HepG2 (cell line): ENCODE data around the gene TMEM170B. TPM values are rescaled to one million over a fixed set of nuclear protein-coding genes. Genes with fewer than 3 reads are reported as not detected.

Experiments used
- ATAC-seq: fragments of 200-7000 bp; cut with Tn5 transposase; 3 replicates; pipeline ENCODE4 v1.9.1; 2020; ENCODE audit warnings: mild to moderate bottlenecking, moderate library complexity
- BruUV-seq: library from RNA; stranded (reverse); fragments of 400-500 nt; replicated peaks from 2 replicates; lab custom pipeline; 2021; lab: Mats Ljungman, UMichigan
- CTCF ChIA-PET: fragments of 300-600 bp; formaldehyde crosslinking; extraction: SDS; loops from one replicate; lab custom pipeline; 2021; ENCODE audit warnings: low total read pairs, inconsistent platforms, low intra/inter-chr PET ratio; lab: Yijun Ruan, JAX
- POLR2A ChIA-PET: fragments of 350-600 bp; sonication (Branson Sonifier 250); formaldehyde crosslinking; loops from one replicate; lab custom pipeline; 2020; ENCODE audit warnings: antibody characterized with exemption, inconsistent platforms; lab: Yijun Ruan, JAX
- DNase-seq: peaks from one replicate; pipeline ENCODE4 v3.0.0-alpha.2; 2015; ENCODE audit warnings: low spot score
- FAIRE-seq: peaks from 3 replicates; lab custom pipeline; 2011; peaks lifted over from hg19 to GRCh38; lab: Jason Lieb, UNC
- H2AFZ ChIP-seq: one replicate; pipeline ENCODE4 v1.6.1; 2011; ENCODE audit warnings: low read length, inconsistent platforms
- H3K27ac ChIP-seq: fragments of 300-600 bp; 3 replicates; pipeline ENCODE4 v1.8.0; 2011; ENCODE audit warnings: mixed run types, mild to moderate bottlenecking, mixed read lengths, low read length, inconsistent platforms; ENCODE audit not compliant: insufficient read depth; ENCODE audit errors: extremely low read length
- H3K27me3 ChIP-seq, 2 experiments: fragments of 200-600 bp in 1 of 2; 2 replicates in 1 of 2; 3 replicates in 1 of 2; pipeline versions ENCODE4 v1.6.0 to v1.8.0; 2011; ENCODE audit warnings: low read length in 2 of 2, mild to moderate bottlenecking in 2 of 2, moderate library complexity in 2 of 2, inconsistent platforms in 1 of 2; ENCODE audit not compliant: insufficient read depth in 2 of 2, control insufficient read depth in 1 of 2
- H3K36me3 ChIP-seq, 2 experiments: fragments of 200-600 bp in 1 of 2; replicated peaks in 1 of 2; 2 replicates in 1 of 2; 3 replicates in 1 of 2; pipeline versions ENCODE4 v1.5.1 to v1.8.0; 2011; ENCODE audit warnings: low read length in 2 of 2, inconsistent platforms in 1 of 2; ENCODE audit not compliant: insufficient read depth in 2 of 2, control insufficient read depth in 1 of 2
- H3K4me1 ChIP-seq: 2 replicates; pipeline ENCODE4 v1.5.1; 2012; ENCODE audit warnings: low read length, inconsistent platforms; ENCODE audit not compliant: insufficient read depth
- H3K4me2 ChIP-seq: 2 replicates; pipeline ENCODE4 v1.6.0; 2011; ENCODE audit warnings: low read depth, low read length, inconsistent platforms
- H3K4me3 ChIP-seq, 3 experiments: fragments of 200-600 bp in 1 of 3; sonication (generic), shearing (Covaris generic) in 1 of 3; replicated peaks in 1 of 3; 2 replicates each; pipeline ENCODE4 v1.5.1; 2011 to 2016; ENCODE audit warnings: low read length in 3 of 3, inconsistent platforms in 2 of 3, low read depth in 2 of 3, mild to moderate bottlenecking in 2 of 3, control low read depth in 1 of 3, mixed read lengths in 1 of 3; ENCODE audit not compliant: insufficient read depth in 1 of 3
- H3K79me2 ChIP-seq: one replicate; pipeline ENCODE4 v1.6.1; 2011; ENCODE audit warnings: low read length, inconsistent platforms; ENCODE audit not compliant: insufficient read depth
- H3K9ac ChIP-seq: 2 replicates; pipeline ENCODE4 v1.6.0; 2011; ENCODE audit warnings: mild to moderate bottlenecking, low read depth, low read length, inconsistent platforms; ENCODE audit not compliant: insufficient read depth
- H3K9me3 ChIP-seq: 2 replicates; pipeline ENCODE4 v1.5.1; 2012; ENCODE audit warnings: mild to moderate bottlenecking, low read length
- H4K20me1 ChIP-seq: 2 replicates; pipeline ENCODE4 v1.6.0; 2011; ENCODE audit warnings: inconsistent platforms, mild to moderate bottlenecking, low read length, moderate library complexity; ENCODE audit not compliant: insufficient read depth
- BCL6 ChIP-seq: IDR thresholded peaks from 2 replicates; pipeline ENCODE4 v1.6.1; 2016; ENCODE audit warnings: missing genetic modification reagents, missing compliant biosample characterization
- FUBP1 ChIP-seq: sonication (generic); formaldehyde crosslinking; IDR thresholded peaks from 2 replicates; pipeline ENCODE4 v1.5.1; 2020; ENCODE audit warnings: missing genetic modification reagents, mild to moderate bottlenecking, borderline replicate concordance
- KLF15 ChIP-seq: sonication (generic); formaldehyde crosslinking; IDR thresholded peaks from 2 replicates; pipeline ENCODE4 v1.8.1; 2023; ENCODE audit warnings: borderline replicate concordance, mild to moderate bottlenecking, inconsistent platforms, missing genetic modification reagents, mixed read lengths
- MAFF ChIP-seq: IDR thresholded peaks from 2 replicates; pipeline ENCODE4 v1.6.1; 2011; ENCODE audit warnings: low read depth, low read length, improper control_type of control experiment
- MAFG ChIP-seq: sonication (generic); formaldehyde crosslinking; IDR thresholded peaks from 2 replicates; pipeline ENCODE4 v1.5.1; 2020; ENCODE audit warnings: mild to moderate bottlenecking, missing genetic modification reagents
- MAFK ChIP-seq, 2 experiments: IDR thresholded peaks in 1 of 2; conservative IDR thresholded peaks in 1 of 2; 2 replicates each; pipeline ENCODE4 v1.6.1; 2011; ENCODE audit warnings: improper control_type of control experiment in 2 of 2, low read length in 2 of 2
- MATR3 ChIP-seq: sonication (generic); formaldehyde crosslinking; IDR thresholded peaks from 2 replicates; pipeline ENCODE4 v1.4.0; 2020; ENCODE audit warnings: missing genetic modification reagents
- RAD51 ChIP-seq: fragments of 450-650 bp; IDR thresholded peaks from 2 replicates; pipeline ENCODE4 v1.6.1; 2016; ENCODE audit warnings: borderline replicate concordance
- RBM39 ChIP-seq: fragments of 200-400 bp; formaldehyde crosslinking; IDR thresholded peaks from one replicate; pipeline ENCODE4 v1.6.1; 2018; ENCODE audit warnings: antibody characterized with exemption, mild to moderate bottlenecking, low read depth, low read length; ENCODE audit not compliant: poor library complexity, severe bottlenecking
- SMARCE1 ChIP-seq: fragments of 450-650 bp; IDR thresholded peaks from 2 replicates; pipeline ENCODE4 v1.6.1; 2017; ENCODE audit warnings: borderline replicate concordance
- TEAD3 ChIP-seq: optimal IDR thresholded peaks from 2 replicates; pipeline ENCODE3; 2016; ENCODE audit warnings: borderline replicate concordance
- ZBTB26 ChIP-seq: IDR thresholded peaks from 2 replicates; pipeline ENCODE4 v1.6.1; 2016; ENCODE audit warnings: missing compliant biosample characterization, missing genetic modification reagents, borderline replicate concordance
- ZFP1 ChIP-seq: IDR thresholded peaks from 2 replicates; pipeline ENCODE4 v1.6.1; 2016
- ZMYM2 ChIP-seq: sonication (generic); formaldehyde crosslinking; IDR thresholded peaks from 2 replicates; pipeline ENCODE4 v1.8.0; 2022; ENCODE audit warnings: mild to moderate bottlenecking, missing genetic modification reagents
- ZNF577 ChIP-seq: sonication (generic); formaldehyde crosslinking; IDR thresholded peaks from 2 replicates; pipeline ENCODE4 v1.4.0; 2020; ENCODE audit warnings: mild to moderate bottlenecking, low read depth, missing genetic modification reagents, borderline replicate concordance
- ZNF704 ChIP-seq: sonication (generic); formaldehyde crosslinking; IDR thresholded peaks from 2 replicates; pipeline ENCODE4 v1.8.1; 2023; ENCODE audit warnings: mild to moderate bottlenecking, inconsistent platforms, moderate library complexity, missing genetic modification reagents, borderline replicate concordance
- WGBS: methylation state at CpG from one replicate; pipeline ENCODE4 v1.1.6; 2017; ENCODE audit warnings: low lambda C conversion rate; 5-methylcytosine and 5-hydroxymethylcytosine counted together
- in situ Hi-C: cut with HindIII; loops from 2 replicates; pipeline ENCODE4 v1.10.0; 2017; ENCODE audit warnings: low pct_unique_long_range_greater_than_20kb; ENCODE audit not compliant: extremely low pct_ligation_motif_present
- intact Hi-C: fragments of 100-400 bp; cut with micrococcal nuclease; formaldehyde crosslinking; loops from one replicate; pipeline ENCODE4 v1.10.0; 2022; ENCODE audit not compliant: unreplicated experiment
- polyA plus RNA-seq, 8 experiments: library from polyadenylated mRNA; depleted of rRNA in 3 of 8; stranded (reverse) in 7 of 8; unstranded in 1 of 8; fragments of >200 nt; fragmentation: Illumina TruSeq in 4 of 8; extraction: Trizol in 4 of 8; gene quantifications; 2 replicates each; pipeline versions ENCODE4 v1.2.1 to v1.2.3, GENCODE V29; 2011 to 2016; ENCODE audit warnings: low read depth in 4 of 8, missing spikeins in 1 of 8, mixed read lengths in 1 of 8; ENCODE audit not compliant: insufficient read depth in 1 of 8
- total RNA-seq, 5 experiments: library from RNA; depleted of rRNA; stranded (reverse); fragments of >200 nt; fragmentation: Illumina TruSeq; extraction: Trizol; gene quantifications; 2 replicates each; pipeline ENCODE4 v1.2.3, GENCODE V29; 2016; ENCODE audit warnings: low read depth in 1 of 5

TMEM170B gene
- total and polyA plus RNA-seq, 2 of the 13 experiments (the other 11 are each of a cell fraction or from before 2014, with no cell fraction given): 3.3 to 9.4 TPM

GRCh38 chr6:11586536-11586935, 49.0 kb downstream of the TMEM170B start:
- WGBS: 13% methylated on average over 7 of the region's 7 CpGs
- H3K27me3 ChIP-seq: no peaks in the 10 kb centered on the region; a peak in 1 of 5 replicates
- DNase-seq (no peak), FAIRE-seq (no peak), ATAC-seq (peak; percentile 76)
- H3K9ac ChIP-seq: no peak overlapping the region
- H3K9me3 ChIP-seq: no peaks in the 10 kb centered on the region
- ChIA-PET POLR2A (no interaction called here), CTCF (interaction anchor here (0.6 to 1.6 kb wide), 2 partner anchors 9 to 701 kb away, joined by 3 to 5 read pairs; no protein-coding TSS in a partner anchor)
- no peaks in the 10 kb centered on the region for H4K20me1 ChIP-seq
- no TSS peak for BruUV-seq
- H3K4me2 ChIP-seq: 0 out of 2 replicates have a peak overlapping the region, but pooled peaks have one; percentile 3
- H3K36me3 ChIP-seq: no peaks in the 10 kb centered on the region
- H2AFZ ChIP-seq: no peak overlapping the region
- in situ Hi-C loops (loop anchor here (10.0 kb wide), 2 partner anchors 648 to 1018 kb away; no protein-coding TSS in a partner anchor), intact Hi-C loops (loop anchor here (5.0 kb wide), 3 partner anchors 116 to 1306 kb away; no protein-coding TSS in a partner anchor)
- no peak overlapping the region for H3K27ac ChIP-seq
- no peak overlapping the region for H3K4me3 ChIP-seq
- H3K4me1 ChIP-seq: peaks cover 13% of the 10 kb centered on the region
- no peaks in the 10 kb centered on the region for H3K79me2 ChIP-seq
- TF ChIP-seq TEAD3 (peak; percentile 62), ZNF577 (CRISPR knock-in tag) (no peak), ZFP1 (CRISPR knock-in tag) (no peak), MAFK (conservative IDR thresholded peaks at IDR 0.05 in 1 of 2, IDR thresholded peaks at IDR 0.05 in 1 of 2; ENCODE audit: low read length in 2 of 2) (peak in 1 of 2 experiments; percentile 37; a peak in 1 of 4 replicates), MATR3 (no peak), RBM39 (no peak), RAD51 (no peak), BCL6 (CRISPR knock-in tag) (0 out of 2 replicates have a peak, but pooled peaks have one; percentile 2), KLF15 (CRISPR knock-in tag) (no peak), MAFF (peak; percentile 36; the same call in 1 of the 2 replicates), ZNF704 (CRISPR knock-in tag) (no peak), FUBP1 (CRISPR knock-in tag) (no peak), ZBTB26 (CRISPR knock-in tag) (no peak), SMARCE1 (no peak), ZMYM2 (CRISPR knock-in tag) (no peak), MAFG (CRISPR knock-in tag) (0 out of 2 replicates have a peak, but pooled peaks have one; percentile 36)
